ENCODE measurements around the gene GPI. TPM values are rescaled to one million over a fixed set of nuclear protein-coding genes. Genes with fewer than 3 reads are reported as not detected.
A peak's percentile ranks its signal among the peaks of the same experiment; 100 is the strongest.

GPI gene
- total and polyA plus RNA-seq, 2 of the 13 experiments (the other 11 are each of a cell fraction or from before 2014, with no cell fraction given): 147 to 167 TPM

- peak; percentile 88 for TF ChIP-seq ZBTB14 (CRISPR knock-in tag; IDR thresholded peaks at IDR 0.05)
- peak; percentile 82; the same call in 1 of the 2 replicates for TF ChIP-seq ZNF3 (CRISPR knock-in tag; IDR thresholded peaks at IDR 0.05)
- TF ChIP-seq ZNF609 (CRISPR knock-in tag; IDR thresholded peaks at IDR 0.05; ENCODE audit: borderline replicate concordance): no peak
- TF ChIP-seq CBX1 (IDR thresholded peaks at IDR 0.05; ENCODE audit: low read depth): peak; percentile 22
- 0 out of 2 replicates have a peak, but pooled peaks have one; percentile 1 for TF ChIP-seq IRF9 (CRISPR knock-in tag; IDR thresholded peaks at IDR 0.05; ENCODE audit: borderline replicate concordance)
- TF ChIP-seq TAF1 (CRISPR knock-in tag; IDR thresholded peaks at IDR 0.05): peak; percentile 62; the same call in 1 of the 2 replicates
- TF ChIP-seq THAP11 (CRISPR knock-in tag; IDR thresholded peaks at IDR 0.05): peak; percentile 59
- peak; percentile 74; the same call in 1 of the 2 replicates for TF ChIP-seq MTERF4 (CRISPR knock-in tag; IDR thresholded peaks at IDR 0.05)
- 0 out of 2 replicates have a peak, but pooled peaks have one; percentile 33 for TF ChIP-seq SKIL (CRISPR knock-in tag; IDR thresholded peaks at IDR 0.05; ENCODE audit: borderline replicate concordance)
- TF ChIP-seq ZSCAN31 (CRISPR knock-in tag; IDR thresholded peaks at IDR 0.05; ENCODE audit: low read depth): no peak
- TF ChIP-seq MAX (IDR thresholded peaks at IDR 0.05): peak; percentile 47; the same call in 1 of the 2 replicates
- peak; percentile 58 for TF ChIP-seq DMAP1 (CRISPR knock-in tag; IDR thresholded peaks at IDR 0.05)
- no peak for TF ChIP-seq ZNF883 (CRISPR knock-in tag; IDR thresholded peaks at IDR 0.05; ENCODE audit: not compliant biosample characterization)
- TF ChIP-seq GABPA (IDR thresholded peaks at IDR 0.05; ENCODE audit: low read depth, low read length): no peak
- TF ChIP-seq GABPA (CRISPR knock-in tag; IDR thresholded peaks at IDR 0.05; ENCODE audit: low read depth): peak; percentile 75
- TF ChIP-seq JDP2 (CRISPR knock-in tag; IDR thresholded peaks at IDR 0.05; ENCODE audit: borderline replicate concordance): no peak
These were observed at the start of gene GPI (continued) for GRCh38 chr19:34364830-34365462.
